Activated T-helper 1 cell treated with anti-CD3 and anti-CD28 coated beads, Interleukin-2, amount 50 U/mL, for 16 hours (primary cell): ENCODE data around the gene LRRC18.

Source experiments
- DNase-seq, 2 donors: peaks; one replicate each; pipeline ENCODE4 v3.0.0-alpha.2; 2020; ENCODE audit warnings: low read depth in 1 of 2, low spot score in 1 of 2

The LRRC18 gene

GRCh38 chr10:48939790-48940325, at the start of gene LRRC18:
TSS of gene LRRC18 (minus strand) at chr10:48939840. CDS start at chr10:48914155, 25,685 bp downstream.
- no peak for DNase-seq

- DNase-seq: no peak
Measured at GRCh38 chr10:48985621-48986158, 46.0 kb upstream of the LRRC18 start.

GRCh38 chr10:48983648-48984351, 44.2 kb upstream of the LRRC18 start:
- no peak for DNase-seq

- DNase-seq: no peak
Measured at GRCh38 chr10:48982584-48982983, 42.9 kb upstream of the LRRC18 start.

- DNase-seq: no peak
Measured at GRCh38 chr10:48981310-48981907, 41.8 kb upstream of the LRRC18 start.

GRCh38 chr10:48978318-48978717, 38.7 kb upstream of the LRRC18 start:
- no peak for DNase-seq

- no peak for DNase-seq
Measured at GRCh38 chr10:48976196-48976595, 36.6 kb upstream of the LRRC18 start.

GRCh38 chr10:48974510-48975156, 35.0 kb upstream of the LRRC18 start:
- no peak for DNase-seq

GRCh38 chr10:48973065-48973464, 33.4 kb upstream of the LRRC18 start:
- DNase-seq: no peak

GRCh38 chr10:48970654-48971053, 31.0 kb upstream of the LRRC18 start:
- no peak for DNase-seq

- DNase-seq: no peak
Measured at GRCh38 chr10:48970046-48970445, 30.4 kb upstream of the LRRC18 start.

- no peak for DNase-seq
Measured at GRCh38 chr10:48968036-48968435, 28.4 kb upstream of the LRRC18 start.

GRCh38 chr10:48965460-48965859, 25.8 kb upstream of the LRRC18 start:
- no peak for DNase-seq

GRCh38 chr10:48964038-48964437, 24.4 kb upstream of the LRRC18 start:
- DNase-seq: no peak

- no peak for DNase-seq
Measured at GRCh38 chr10:48958598-48959190, 19.1 kb upstream of the LRRC18 start.

- no peak for DNase-seq
Measured at GRCh38 chr10:48957361-48958151, 17.9 kb upstream of the LRRC18 start.

- DNase-seq: no peak
Measured at GRCh38 chr10:48951707-48952106, 12.1 kb upstream of the LRRC18 start.

- DNase-seq: no peak
Measured at GRCh38 chr10:48948470-48949037, 8.9 kb upstream of the LRRC18 start.

GRCh38 chr10:48947690-48948469, 8.2 kb upstream of the LRRC18 start:
- DNase-seq: no peak
